Fibroblast of lung (primary cell): Measurements from ENCODE around the gene SMIM45.
A peak's percentile ranks its signal among the peaks of the same experiment; 100 is the strongest.
"Not testable (repeated sequence)": the region's sequence is repeated elsewhere in the genome, so short reads cannot be mapped to it uniquely, and the experiment has no call there.

Source experiments
- DNase-seq, 2 donors: peaks; one replicate each; pipeline versions ENCODE4 v3.0.0 to v3.0.0-alpha.2; 2010; ENCODE audit warnings: low read depth in 2 of 2
- H2AFZ ChIP-seq: 2 replicates; pipeline ENCODE4 v1.5.1; 2012; ENCODE audit warnings: low read length, control low read depth, inconsistent platforms
- H3K27ac ChIP-seq: 2 replicates; pipeline ENCODE4 v1.5.1; 2011; ENCODE audit warnings: low read length, control low read depth; ENCODE audit not compliant: insufficient read depth
- H3K27me3 ChIP-seq: 2 replicates; pipeline ENCODE4 v1.5.1; 2011; ENCODE audit warnings: mild to moderate bottlenecking, low read length; ENCODE audit not compliant: control insufficient read depth, insufficient read depth
- H3K36me3 ChIP-seq: 2 replicates; pipeline ENCODE4 v1.5.1; 2011; ENCODE audit warnings: low read length; ENCODE audit not compliant: control insufficient read depth, insufficient read depth
- H3K4me1 ChIP-seq: 2 replicates; pipeline ENCODE4 v1.5.1; 2011; ENCODE audit warnings: low read length; ENCODE audit not compliant: control insufficient read depth, insufficient read depth; ENCODE audit errors: extremely low read depth
- H3K4me2 ChIP-seq: 2 replicates; pipeline ENCODE4 v1.5.1; 2011; ENCODE audit warnings: low read length, control low read depth; ENCODE audit not compliant: insufficient read depth; ENCODE audit errors: extremely low read depth
- H3K4me3 ChIP-seq, 4 experiments: fragments of 200-600 bp in 1 of 4; sonication (generic) in 1 of 4; replicated peaks in 1 of 4; 2 replicates each; pipeline ENCODE4 v1.5.1; 2011 to 2016; ENCODE audit warnings: low read length in 4 of 4, low read depth in 3 of 4, mild to moderate bottlenecking in 3 of 4, control low read depth in 2 of 4, inconsistent platforms in 1 of 4, mixed read lengths in 1 of 4; ENCODE audit not compliant: insufficient read depth in 1 of 4; ENCODE audit errors: control extremely low read depth in 1 of 4
- H3K79me2 ChIP-seq: 2 replicates; pipeline ENCODE4 v1.5.1; 2012; ENCODE audit warnings: mild to moderate bottlenecking, low read length, inconsistent platforms; ENCODE audit not compliant: control insufficient read depth, insufficient read depth
- H3K9ac ChIP-seq: 2 replicates; pipeline ENCODE4 v1.5.1; 2011; ENCODE audit warnings: mild to moderate bottlenecking, low read length, control low read depth; ENCODE audit not compliant: insufficient read depth
- H3K9me3 ChIP-seq: 2 replicates; pipeline ENCODE4 v1.5.1; 2012; ENCODE audit warnings: low read depth, low read length; ENCODE audit not compliant: control insufficient read depth, insufficient read depth
- H4K20me1 ChIP-seq: 2 replicates; pipeline ENCODE4 v1.5.1; 2011; ENCODE audit warnings: low read length; ENCODE audit not compliant: control insufficient read depth, insufficient read depth; ENCODE audit errors: extremely low read depth
- EZH2 ChIP-seq: IDR thresholded peaks from 2 replicates; pipeline ENCODE4 v1.5.1; 2012; ENCODE audit warnings: low read length, control low read depth, mild to moderate bottlenecking; ENCODE audit errors: missing control alignments
- TF ChIP-seq, protein P1 (sequence below), 2 donors: IDR thresholded peaks in 1 of 2; conservative IDR thresholded peaks in 1 of 2; 1 replicate in 1 of 2; 2 replicates in 1 of 2; pipeline ENCODE4 v1.5.1; 2011 to 2012; ENCODE audit warnings: low read length in 2 of 2, control low read depth in 1 of 2, inconsistent platforms in 1 of 2, low read depth in 1 of 2, mild to moderate bottlenecking in 1 of 2

The SMIM45 gene

DNA sequence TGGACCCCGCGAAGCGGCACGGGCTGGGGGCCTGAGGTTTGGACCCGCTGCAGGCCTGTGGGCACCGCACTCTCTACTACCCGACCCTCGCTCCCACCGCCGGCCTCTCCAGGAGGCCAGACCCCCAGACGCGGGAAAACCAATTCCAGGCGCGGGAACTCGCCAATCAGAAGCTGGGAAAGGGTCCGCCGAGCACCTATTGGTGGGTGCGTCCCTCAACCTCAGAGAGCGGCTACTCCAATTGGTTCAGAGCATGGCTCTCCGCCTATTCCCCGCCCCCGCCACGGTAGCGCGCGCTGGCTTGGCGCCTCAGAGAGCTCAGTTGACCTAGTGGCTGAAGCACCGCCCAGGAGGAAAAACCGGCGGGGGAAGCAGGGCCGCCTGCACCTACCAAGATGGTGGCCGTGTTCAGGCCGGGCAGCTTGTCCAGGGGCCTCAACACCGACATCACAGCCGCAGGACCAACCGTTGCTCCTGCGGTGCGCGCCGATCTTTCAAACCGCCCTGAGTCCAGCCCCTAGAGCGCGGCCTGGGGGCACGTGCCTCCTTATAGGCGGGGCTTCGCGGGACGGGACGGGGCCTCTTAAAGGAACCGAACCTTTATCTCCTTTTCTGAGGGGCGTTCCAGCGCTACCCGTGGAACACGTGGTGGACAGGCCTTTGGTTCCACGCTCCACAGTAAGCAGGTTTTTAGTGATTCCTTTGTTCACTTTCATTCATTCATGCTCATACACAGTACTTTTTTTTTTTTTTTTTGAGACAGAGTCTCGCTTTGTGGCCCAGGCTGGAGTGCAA, 5.1 kb upstream of the SMIM45 start, which contains the start of gene CENPM:
CENPM (minus strand) TSS at position 524 of the 795 bp plus-strand sequence; CDS start at position 448, 76 bp downstream.
- H3K79me2 ChIP-seq: peaks cover 9% of the 10 kb centered on the region
- H3K36me3 ChIP-seq: peaks cover 2% of the 10 kb centered on the region
- H3K4me3 ChIP-seq: peak within 1 kb of the TSS; percentile 74 to 89 (median 84)
- H3K4me1 ChIP-seq: peaks cover 8% of the 10 kb centered on the region
- H3K27me3 ChIP-seq: no peaks in the 10 kb centered on the region
- H3K4me2 ChIP-seq: peak within 1 kb of the TSS; percentile 91
- TF ChIP-seq, protein P1, sequence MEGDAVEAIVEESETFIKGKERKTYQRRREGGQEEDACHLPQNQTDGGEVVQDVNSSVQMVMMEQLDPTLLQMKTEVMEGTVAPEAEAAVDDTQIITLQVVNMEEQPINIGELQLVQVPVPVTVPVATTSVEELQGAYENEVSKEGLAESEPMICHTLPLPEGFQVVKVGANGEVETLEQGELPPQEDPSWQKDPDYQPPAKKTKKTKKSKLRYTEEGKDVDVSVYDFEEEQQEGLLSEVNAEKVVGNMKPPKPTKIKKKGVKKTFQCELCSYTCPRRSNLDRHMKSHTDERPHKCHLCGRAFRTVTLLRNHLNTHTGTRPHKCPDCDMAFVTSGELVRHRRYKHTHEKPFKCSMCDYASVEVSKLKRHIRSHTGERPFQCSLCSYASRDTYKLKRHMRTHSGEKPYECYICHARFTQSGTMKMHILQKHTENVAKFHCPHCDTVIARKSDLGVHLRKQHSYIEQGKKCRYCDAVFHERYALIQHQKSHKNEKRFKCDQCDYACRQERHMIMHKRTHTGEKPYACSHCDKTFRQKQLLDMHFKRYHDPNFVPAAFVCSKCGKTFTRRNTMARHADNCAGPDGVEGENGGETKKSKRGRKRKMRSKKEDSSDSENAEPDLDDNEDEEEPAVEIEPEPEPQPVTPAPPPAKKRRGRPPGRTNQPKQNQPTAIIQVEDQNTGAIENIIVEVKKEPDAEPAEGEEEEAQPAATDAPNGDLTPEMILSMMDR (conservative IDR thresholded peaks at IDR 0.05 in 1 of 2, IDR thresholded peaks at IDR 0.05 in 1 of 2; ENCODE audit: low read depth in 1 of 2, low read length in 2 of 2): no peak
- no peak for TF ChIP-seq EZH2
- H3K9me3 ChIP-seq: no peaks in the 10 kb centered on the region
- peak within 1 kb of the TSS; percentile 75 for H3K27ac ChIP-seq
- peak; percentile 91 for DNase-seq
- peak within 1 kb of the TSS; percentile 65 for H3K9ac ChIP-seq
- peak within 1 kb of the TSS; percentile 92 for H2AFZ ChIP-seq
- H4K20me1 ChIP-seq: no peaks in the 10 kb centered on the region

DNA sequence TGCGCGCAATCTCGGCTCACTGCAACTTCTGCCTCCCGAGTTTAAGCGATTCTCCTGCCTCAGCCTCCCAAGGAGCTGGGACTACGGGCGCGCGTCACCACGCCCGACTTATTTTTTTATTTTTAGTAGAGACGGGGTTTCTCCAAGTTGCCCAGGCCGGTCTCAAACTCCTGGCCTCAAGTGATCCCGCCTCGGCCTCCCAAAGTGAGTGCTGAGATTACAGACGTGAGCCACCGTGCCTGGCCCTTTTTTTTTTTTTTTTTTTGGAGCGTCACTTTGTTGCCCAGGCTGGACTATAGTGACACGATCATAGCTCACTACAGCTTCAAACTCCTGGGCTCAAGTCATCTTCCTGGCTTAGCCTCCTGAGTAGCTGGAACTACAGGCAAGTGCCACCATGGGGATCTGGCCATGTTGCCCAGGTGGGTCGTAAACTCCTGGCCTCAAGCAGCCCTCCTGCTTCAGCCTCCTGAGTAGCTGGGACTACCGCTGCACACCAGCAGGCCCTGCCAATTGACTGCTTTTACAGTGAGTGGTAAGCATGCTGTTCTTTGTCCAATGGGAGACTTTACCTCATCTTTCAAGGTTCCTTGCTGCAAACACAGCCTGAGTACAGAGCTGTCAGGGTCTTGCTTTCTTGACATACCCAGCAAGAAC, 4.4 kb upstream of the SMIM45 start:
- Histone ChIP-seq H3K27me3 (no peaks in the 10 kb centered on the region), H4K20me1 (no peaks in the 10 kb centered on the region), H3K4me3 (peak overlapping the region in 1 of 4 experiments; percentile 82), H3K79me2 (peaks cover 9% of the 10 kb centered on the region), H3K4me1 (peaks cover 7% of the 10 kb centered on the region), H3K36me3 (peaks cover 2% of the 10 kb centered on the region), H3K9ac (no peak overlapping the region), H3K4me2 (peak overlapping the region; percentile 79), H3K27ac (peak overlapping the region; percentile 75), H2AFZ (peak overlapping the region; percentile 90), H3K9me3 (no peaks in the 10 kb centered on the region)
- no peak for DNase-seq
- TF ChIP-seq, protein P1 (conservative IDR thresholded peaks at IDR 0.05 in 1 of 2, IDR thresholded peaks at IDR 0.05 in 1 of 2; ENCODE audit: low read depth in 1 of 2, low read length in 2 of 2): no peak
- no peak for TF ChIP-seq EZH2

- Histone ChIP-seq H3K27me3 (no peaks in the 10 kb centered on the region), H3K79me2 (peaks cover 9% of the 10 kb centered on the region), H3K36me3 (no peaks in the 10 kb centered on the region), H3K9me3 (no peaks in the 10 kb centered on the region), H4K20me1 (no peaks in the 10 kb centered on the region), H3K4me3 (no peak overlapping the region), H2AFZ (no peak overlapping the region), H3K9ac (no peak overlapping the region), H3K27ac (no peak overlapping the region), H3K4me2 (no peak overlapping the region), H3K4me1 (peaks cover 7% of the 10 kb centered on the region)
- no peak for TF ChIP-seq EZH2
- TF ChIP-seq, protein P1 (conservative IDR thresholded peaks at IDR 0.05 in 1 of 2, IDR thresholded peaks at IDR 0.05 in 1 of 2; ENCODE audit: low read depth in 1 of 2, low read length in 2 of 2): no peak
- DNase-seq: no peak
These were observed 3.8 kb upstream of the SMIM45 start for GRCh38 chr22:41948142-41948541.

GRCh38 chr22:41948928-41949296, 3.0 kb upstream of the SMIM45 start:
- H3K27me3 ChIP-seq, H3K27ac ChIP-seq, H3K4me2 ChIP-seq: not testable (repeated sequence)

More at GRCh38 chr22:41948928-41949296, 3.0 kb upstream of the SMIM45 start:
- not testable (repeated sequence) for H3K4me1 ChIP-seq, H3K9me3 ChIP-seq, H4K20me1 ChIP-seq, H3K36me3 ChIP-seq, H2AFZ ChIP-seq, H3K9ac ChIP-seq, H3K79me2 ChIP-seq, DNase-seq, H3K4me3 ChIP-seq
